Measurements from ENCODE around the gene FN1. TPM values are rescaled to one million over a fixed set of nuclear protein-coding genes. Genes with fewer than 3 reads are reported as not detected.
A peak's percentile ranks its signal among the peaks of the same experiment; 100 is the strongest.

Gene FN1
- total RNA-seq, 2 donors from 2014 or later: 115 to 315 TPM

DNA sequence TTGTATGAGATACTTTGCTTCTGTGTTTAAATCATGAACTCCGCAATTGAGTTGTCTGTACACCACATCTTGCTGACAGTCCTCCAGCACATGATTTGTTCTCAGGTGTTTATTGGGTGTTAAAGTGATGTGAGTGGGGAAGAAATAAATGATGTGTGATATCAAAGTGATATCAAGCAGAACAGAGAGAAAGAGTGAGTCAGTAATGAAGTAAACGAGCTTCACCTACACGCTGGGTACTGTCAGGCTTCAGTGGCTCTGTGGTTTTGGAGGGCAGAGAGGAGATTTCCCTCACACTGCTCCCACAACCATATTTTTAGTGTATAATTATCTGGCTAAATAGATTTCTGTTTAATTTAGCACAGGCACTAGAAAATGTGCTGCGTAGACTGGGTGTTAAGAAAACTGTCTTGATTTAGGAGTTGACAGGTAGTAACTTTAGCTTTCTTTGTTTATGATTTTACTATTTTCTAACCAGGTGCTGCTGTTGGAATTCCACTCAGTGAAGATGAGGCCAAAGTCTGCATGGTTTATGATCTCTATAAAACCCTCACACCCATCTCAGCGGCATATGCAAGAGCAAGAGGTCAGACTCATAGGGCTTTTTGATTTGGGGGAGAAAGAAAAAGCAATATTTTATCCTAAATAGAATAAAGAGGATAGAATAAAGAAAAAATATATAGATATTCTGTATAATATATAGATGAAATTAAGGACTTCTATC is 102.8 kb downstream of the FN1 start:
- no peaks in the 10 kb centered on the region for H3K27me3 ChIP-seq
- H3K9ac ChIP-seq (ENCODE audit: low read depth in 2 of 2, low read length in 2 of 2): peak overlapping the region in 1 of 2 donors; percentile 14
- H3K4me1 ChIP-seq: no peaks in the 10 kb centered on the region
- TF ChIP-seq, protein P1, sequence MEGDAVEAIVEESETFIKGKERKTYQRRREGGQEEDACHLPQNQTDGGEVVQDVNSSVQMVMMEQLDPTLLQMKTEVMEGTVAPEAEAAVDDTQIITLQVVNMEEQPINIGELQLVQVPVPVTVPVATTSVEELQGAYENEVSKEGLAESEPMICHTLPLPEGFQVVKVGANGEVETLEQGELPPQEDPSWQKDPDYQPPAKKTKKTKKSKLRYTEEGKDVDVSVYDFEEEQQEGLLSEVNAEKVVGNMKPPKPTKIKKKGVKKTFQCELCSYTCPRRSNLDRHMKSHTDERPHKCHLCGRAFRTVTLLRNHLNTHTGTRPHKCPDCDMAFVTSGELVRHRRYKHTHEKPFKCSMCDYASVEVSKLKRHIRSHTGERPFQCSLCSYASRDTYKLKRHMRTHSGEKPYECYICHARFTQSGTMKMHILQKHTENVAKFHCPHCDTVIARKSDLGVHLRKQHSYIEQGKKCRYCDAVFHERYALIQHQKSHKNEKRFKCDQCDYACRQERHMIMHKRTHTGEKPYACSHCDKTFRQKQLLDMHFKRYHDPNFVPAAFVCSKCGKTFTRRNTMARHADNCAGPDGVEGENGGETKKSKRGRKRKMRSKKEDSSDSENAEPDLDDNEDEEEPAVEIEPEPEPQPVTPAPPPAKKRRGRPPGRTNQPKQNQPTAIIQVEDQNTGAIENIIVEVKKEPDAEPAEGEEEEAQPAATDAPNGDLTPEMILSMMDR (IDR thresholded peaks at IDR 0.05): no peak
- H3K4me3 ChIP-seq: no peak overlapping the region
- DNase-seq: peak; percentile 64
- intact Hi-C loops (cut with DNase I): no loop called here
- H3K27ac ChIP-seq: peak overlapping the region; percentile 69
- H3K36me3 ChIP-seq: no peaks in the 10 kb centered on the region
- H3K9me3 ChIP-seq: no peaks in the 10 kb centered on the region

DNA sequence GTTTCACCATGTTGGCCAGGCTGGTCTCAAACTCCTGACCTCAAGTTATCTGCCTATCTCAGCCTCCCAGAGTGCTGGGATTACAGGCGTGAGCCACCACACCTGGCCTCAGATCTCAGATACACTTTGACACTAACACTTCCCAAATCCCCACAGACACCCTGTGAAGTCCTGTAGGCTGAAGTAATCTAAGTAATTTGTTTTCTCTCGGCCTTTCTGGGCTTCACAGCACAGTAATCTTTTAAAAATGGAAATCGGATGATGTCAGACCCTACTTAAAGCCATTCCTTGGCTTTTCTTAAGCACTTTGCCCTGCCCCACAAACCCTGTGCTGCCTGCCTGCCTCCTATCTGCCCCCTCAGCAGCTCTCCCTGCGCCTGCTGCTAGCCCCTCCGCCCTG is 107.8 kb downstream of the FN1 start:
- no peaks in the 10 kb centered on the region for H3K36me3 ChIP-seq
- TF ChIP-seq, protein P1 (IDR thresholded peaks at IDR 0.05): no peak
- intact Hi-C loops (cut with DNase I): no loop called here

DNA sequence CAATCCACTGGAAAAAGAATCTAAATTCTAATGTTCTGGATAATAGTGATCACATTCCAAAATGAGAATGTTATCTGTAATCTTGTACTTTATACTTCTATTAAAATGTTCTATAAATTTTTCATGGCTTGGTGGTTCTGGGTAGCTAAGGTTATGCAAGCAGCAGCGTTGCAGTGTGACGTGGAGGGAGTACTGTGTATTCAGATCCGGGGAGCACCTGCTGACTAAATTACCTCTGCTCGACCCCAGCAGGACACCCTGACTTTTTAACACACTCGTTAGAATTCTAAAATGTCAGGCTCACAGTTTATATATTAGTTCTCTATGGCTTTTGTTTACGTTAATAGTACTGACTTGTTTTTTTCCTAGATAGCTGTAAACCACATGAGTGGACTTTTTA is 111.1 kb downstream of the FN1 start:
- Histone ChIP-seq H3K4me3 (no peak overlapping the region), H3K4me1 (no peaks in the 10 kb centered on the region), H3K27ac (no peak overlapping the region), H3K9ac (ENCODE audit: low read depth in 2 of 2, low read length in 2 of 2) (no peak overlapping the region), H3K36me3 (no peaks in the 10 kb centered on the region), H3K27me3 (no peaks in the 10 kb centered on the region), H3K9me3 (no peaks in the 10 kb centered on the region)
- TF ChIP-seq, protein P1 (IDR thresholded peaks at IDR 0.05): no peak
- intact Hi-C loops (cut with DNase I): no loop called here
- no peak for DNase-seq

More for the DNA sequence above, 107.8 kb downstream of the FN1 start:
- Histone ChIP-seq H3K9ac (ENCODE audit: low read depth in 2 of 2, low read length in 2 of 2) (no peak overlapping the region), H3K27me3 (no peaks in the 10 kb centered on the region), H3K4me1 (no peaks in the 10 kb centered on the region), H3K27ac (no peak overlapping the region), H3K9me3 (no peaks in the 10 kb centered on the region), H3K4me3 (no peak overlapping the region)
- no peak for DNase-seq

DNA sequence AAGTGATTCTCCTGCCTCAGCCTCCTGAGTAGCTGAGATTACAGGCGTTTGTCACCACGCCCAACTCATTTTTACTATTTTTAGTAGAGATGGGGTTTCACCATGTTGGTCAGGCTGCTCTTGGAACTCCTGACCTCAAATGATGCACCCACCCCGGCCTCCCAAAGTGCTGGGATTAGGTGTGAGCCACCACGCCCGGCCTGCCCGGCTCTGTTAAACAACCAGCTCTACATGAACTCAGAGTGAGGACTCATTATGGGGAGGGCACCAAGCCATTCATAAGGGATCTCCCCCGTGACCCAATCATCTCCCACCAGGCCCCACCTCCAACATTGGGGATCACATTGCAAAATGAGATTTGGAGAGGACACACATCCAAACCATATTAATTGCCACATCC is 115.2 kb downstream of the FN1 start:
- no peak overlapping the region for H3K27ac ChIP-seq
- H3K4me3 ChIP-seq: no peak overlapping the region
- no peaks in the 10 kb centered on the region for H3K36me3 ChIP-seq
- no peaks in the 10 kb centered on the region for H3K27me3 ChIP-seq
- no peaks in the 10 kb centered on the region for H3K9me3 ChIP-seq
- no peak overlapping the region for H3K9ac ChIP-seq (ENCODE audit: low read depth in 2 of 2, low read length in 2 of 2)
- intact Hi-C loops (cut with DNase I): no loop called here
- no peak for DNase-seq
- TF ChIP-seq, protein P1 (IDR thresholded peaks at IDR 0.05): no peak
- H3K4me1 ChIP-seq: no peaks in the 10 kb centered on the region

DNA sequence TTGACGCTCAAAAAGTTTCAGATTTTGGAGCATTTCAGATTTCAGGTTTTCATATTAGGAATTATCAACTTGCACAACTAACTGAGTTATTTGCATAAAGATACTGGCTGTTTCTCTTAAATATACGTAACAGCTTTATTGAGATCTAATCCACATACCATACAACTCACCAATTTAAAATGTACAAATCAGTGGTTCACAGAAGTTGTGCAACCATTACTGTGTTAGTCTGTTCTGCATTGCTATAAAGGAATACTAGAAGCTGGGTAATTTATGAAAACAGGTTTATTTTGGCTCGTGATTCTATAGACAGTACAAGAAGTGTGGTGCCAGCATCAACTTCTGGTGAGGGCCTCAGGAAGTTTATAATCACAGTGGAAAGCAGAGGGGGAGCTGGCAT is 115.8 kb downstream of the FN1 start:
- no peak overlapping the region for H3K27ac ChIP-seq
- H3K4me1 ChIP-seq: no peaks in the 10 kb centered on the region
- no peak overlapping the region for H3K9ac ChIP-seq (ENCODE audit: low read depth in 2 of 2, low read length in 2 of 2)
- H3K36me3 ChIP-seq: no peaks in the 10 kb centered on the region
- intact Hi-C loops (cut with DNase I): no loop called here
- H3K4me3 ChIP-seq: no peak overlapping the region
- H3K9me3 ChIP-seq: no peaks in the 10 kb centered on the region
- TF ChIP-seq, protein P1 (IDR thresholded peaks at IDR 0.05): no peak
- no peaks in the 10 kb centered on the region for H3K27me3 ChIP-seq
- DNase-seq: no peak
